HFFc6 (cell line): ENCODE results near the gene KIRREL3. TPM values are rescaled to one million over a fixed set of nuclear protein-coding genes. Genes with fewer than 3 reads are reported as not detected.

Experiments
- DNase-seq: peaks from one replicate; pipeline ENCODE4 v3.0.0-alpha.2; 2018
- H3K27ac Mint-ChIP-seq: 2 replicates; pipeline ENCODE4 v1.8.0; 2020; ENCODE audit warnings: mild to moderate bottlenecking, mixed read lengths
- H3K27me3 Mint-ChIP-seq: 2 replicates; pipeline ENCODE4 v1.8.0; 2021; ENCODE audit warnings: mild to moderate bottlenecking, moderate library complexity, mixed read lengths; ENCODE audit not compliant: insufficient read depth
- H3K36me3 Mint-ChIP-seq: 2 replicates; pipeline ENCODE4 v1.8.0; 2021; ENCODE audit warnings: low read depth, mixed read lengths
- H3K4me1 Mint-ChIP-seq: 2 replicates; pipeline ENCODE4 v1.8.0; 2020; ENCODE audit warnings: low read depth, mixed read lengths
- H3K4me3 Mint-ChIP-seq: 2 replicates; pipeline ENCODE4 v1.8.0; 2020; ENCODE audit warnings: mild to moderate bottlenecking, moderate library complexity, mixed read lengths
- H3K9me3 Mint-ChIP-seq: 2 replicates; pipeline ENCODE4 v1.8.0; 2020; ENCODE audit warnings: mild to moderate bottlenecking, mixed read lengths
- CTCF ChIP-seq: fragments of 200-600 bp; sonication (generic); IDR thresholded peaks from 2 replicates; pipeline ENCODE4 v1.5.0; 2021; ENCODE audit warnings: antibody characterized with exemption, mild to moderate bottlenecking
- total RNA-seq, 6 experiments: library from RNA; stranded (reverse); fragmentation: NEBNext Ultra II Directional; extraction: Animal tissue kit (Norgen Biotek cat#: 25700); gene quantifications; 2 replicates in 1 of 6; 3 replicates in 5 of 6; pipeline ENCODE4 v1.2.3, GENCODE V29; 2021

The KIRREL3 gene
- total RNA-seq, 6 experiments from 2014 or later, result 22.2 to 38.2 (median 33.2) TPM

DNA sequence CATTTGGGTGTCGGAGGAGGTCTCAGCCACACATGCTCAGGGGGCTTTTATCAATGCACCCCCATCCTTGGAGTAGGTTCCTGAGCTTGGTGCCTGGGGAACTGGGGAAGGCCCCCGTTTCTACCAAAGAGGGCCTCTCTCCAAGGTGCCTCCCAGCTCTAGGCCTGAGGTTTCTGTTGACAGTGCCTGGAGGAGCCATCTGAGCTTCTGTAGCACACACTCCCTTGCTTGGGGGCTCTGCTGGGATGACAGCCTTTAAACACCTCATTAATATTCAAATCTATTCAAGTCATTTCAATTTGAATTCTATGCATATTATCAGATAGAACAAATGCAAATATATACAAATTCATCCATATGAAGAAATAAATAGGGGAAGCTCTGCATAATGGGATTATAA, 18.9 kb downstream of the KIRREL3 start:
- H3K27me3 Mint-ChIP-seq, result peaks cover 3% of the 10 kb centered on the region; the same call in 1 of the 2 replicates
- H3K27ac Mint-ChIP-seq, result no peak overlapping the region
- no peak for TF ChIP-seq CTCF
- peaks cover 30% of the 10 kb centered on the region for H3K4me1 Mint-ChIP-seq
- H3K4me3 Mint-ChIP-seq, result no peak overlapping the region
- H3K9me3 Mint-ChIP-seq, result no peaks in the 10 kb centered on the region
- H3K36me3 Mint-ChIP-seq, result peaks cover 46% of the 10 kb centered on the region
- no peak for DNase-seq

- Mint-ChIP-seq H3K4me1 (peaks cover 25% of the 10 kb centered on the region), H3K9me3 (no peaks in the 10 kb centered on the region), H3K36me3 (peaks cover 24% of the 10 kb centered on the region), H3K27ac (no peak overlapping the region), H3K27me3 (no peaks in the 10 kb centered on the region; the same call in 1 of the 2 replicates), H3K4me3 (no peak overlapping the region)
- TF ChIP-seq CTCF, result no peak
- no peak for DNase-seq
Measured at GRCh38 chr11:126978911-126979310, 21.7 kb downstream of the KIRREL3 start.

GRCh38 chr11:126978165-126978564, 22.4 kb downstream of the KIRREL3 start:
- DNase-seq, result no peak
- no peak overlapping the region for H3K4me3 Mint-ChIP-seq
- no peak for TF ChIP-seq CTCF
- no peaks in the 10 kb centered on the region for H3K9me3 Mint-ChIP-seq
- peaks cover 24% of the 10 kb centered on the region for H3K36me3 Mint-ChIP-seq
- H3K27ac Mint-ChIP-seq, result 0 out of 2 replicates have a peak overlapping the region, but pooled peaks have one; percentile 13
- peaks cover 25% of the 10 kb centered on the region for H3K4me1 Mint-ChIP-seq
- no peaks in the 10 kb centered on the region; the same call in 1 of the 2 replicates for H3K27me3 Mint-ChIP-seq

DNA sequence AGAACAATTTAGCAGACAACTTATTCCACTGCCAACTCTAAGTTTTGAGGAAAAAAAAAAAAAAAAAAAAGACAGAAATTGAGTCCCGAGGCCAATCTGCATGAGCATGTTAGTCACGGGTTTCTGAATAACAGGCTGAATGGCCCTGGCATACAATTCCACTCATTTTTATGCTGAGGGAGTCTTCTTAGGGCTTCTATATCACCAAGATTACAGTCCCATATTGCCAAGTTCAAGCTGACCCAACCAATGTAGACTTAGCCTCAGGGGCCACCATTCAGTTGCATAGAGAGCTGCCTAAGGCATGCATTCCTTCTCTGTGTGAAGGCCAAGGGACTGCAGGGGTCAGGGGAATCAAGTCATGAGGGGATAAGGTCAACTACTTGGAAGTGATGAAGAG, 27.5 kb downstream of the KIRREL3 start:
- Mint-ChIP-seq H3K4me1 (peaks cover 40% of the 10 kb centered on the region), H3K9me3 (peaks cover 4% of the 10 kb centered on the region; the same call in 1 of the 2 replicates), H3K36me3 (peaks cover 26% of the 10 kb centered on the region), H3K4me3 (no peak overlapping the region), H3K27me3 (no peaks in the 10 kb centered on the region), H3K27ac (no peak overlapping the region)
- DNase-seq, result no peak
- no peak for TF ChIP-seq CTCF

DNA sequence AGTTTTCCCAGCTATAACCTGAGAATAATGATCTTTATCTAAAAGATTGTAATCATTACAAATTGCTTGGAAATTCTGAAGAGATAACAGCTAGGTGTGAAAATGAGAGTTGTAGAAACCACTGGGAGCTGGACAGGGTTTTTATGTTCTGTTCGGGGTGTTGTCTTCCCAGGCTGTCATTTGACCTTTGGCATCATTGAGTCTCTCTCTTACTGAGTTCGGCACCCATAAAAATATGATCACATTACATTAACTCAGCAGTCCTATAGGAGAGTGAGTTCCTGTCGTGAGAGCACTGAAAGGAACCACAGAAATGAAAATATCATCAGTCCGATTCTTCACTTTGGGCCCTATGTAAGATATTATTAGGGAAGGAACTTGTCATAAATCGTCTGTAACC, 29.3 kb downstream of the KIRREL3 start:
- H3K36me3 Mint-ChIP-seq, result peaks cover 29% of the 10 kb centered on the region
- no peak for DNase-seq
- no peak for TF ChIP-seq CTCF
- peaks cover 32% of the 10 kb centered on the region for H3K4me1 Mint-ChIP-seq
- peaks cover 4% of the 10 kb centered on the region; the same call in 1 of the 2 replicates for H3K9me3 Mint-ChIP-seq
- H3K27ac Mint-ChIP-seq, result no peak overlapping the region; the same call in 1 of the 2 replicates
- H3K4me3 Mint-ChIP-seq, result no peak overlapping the region
- no peaks in the 10 kb centered on the region for H3K27me3 Mint-ChIP-seq
